Loucy (cell line): ENCODE measurements around the gene MAPT.

ENCODE experiments used
- EZH2phosphoT487 ChIP-seq: fragments of 200-600 bp; IDR thresholded peaks from 2 replicates; pipeline ENCODE4 v1.6.1; 2018; ENCODE audit warnings: antibody characterized with exemption, mild to moderate bottlenecking, moderate library complexity, borderline replicate concordance
- TF ChIP-seq, protein P1 (sequence below): fragments of 200-600 bp; sonication (generic); conservative IDR thresholded peaks from 2 replicates; pipeline ENCODE4 v1.5.1; 2014; ENCODE audit warnings: mild to moderate bottlenecking, antibody characterized with exemption, low read length

DNA sequence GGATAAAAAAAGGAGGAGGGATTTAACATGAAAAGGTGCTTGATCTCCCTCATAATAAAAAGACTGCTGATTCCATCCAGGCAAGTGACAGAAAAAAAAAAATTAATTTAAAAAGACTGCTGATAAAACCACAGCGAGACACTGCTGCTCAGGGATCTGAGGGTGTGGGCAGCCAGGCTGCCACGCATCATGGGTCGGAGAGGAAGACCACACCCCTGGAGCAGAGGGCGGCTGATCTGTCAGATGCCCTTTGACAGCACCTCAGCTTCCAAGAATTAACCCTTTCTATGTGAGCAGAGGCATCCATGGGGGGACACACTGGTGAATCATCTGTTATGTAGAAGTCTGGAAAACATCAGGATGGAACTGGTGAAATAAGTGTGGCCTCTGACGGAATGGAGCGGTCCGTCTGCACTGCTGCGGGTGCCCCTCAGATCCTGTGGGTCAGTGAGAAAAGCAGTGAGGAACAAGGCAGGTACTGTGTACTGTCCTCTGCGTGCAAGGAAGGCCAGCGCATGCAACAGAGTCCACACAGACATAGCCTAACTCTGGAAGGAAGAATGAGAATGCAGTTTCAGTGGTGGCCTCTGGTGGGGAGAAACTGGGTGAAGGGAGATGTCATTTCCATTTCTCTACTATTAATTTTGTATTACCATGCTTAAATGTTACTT is 19.8 kb downstream of the MAPT start:
- TF ChIP-seq, protein P1, sequence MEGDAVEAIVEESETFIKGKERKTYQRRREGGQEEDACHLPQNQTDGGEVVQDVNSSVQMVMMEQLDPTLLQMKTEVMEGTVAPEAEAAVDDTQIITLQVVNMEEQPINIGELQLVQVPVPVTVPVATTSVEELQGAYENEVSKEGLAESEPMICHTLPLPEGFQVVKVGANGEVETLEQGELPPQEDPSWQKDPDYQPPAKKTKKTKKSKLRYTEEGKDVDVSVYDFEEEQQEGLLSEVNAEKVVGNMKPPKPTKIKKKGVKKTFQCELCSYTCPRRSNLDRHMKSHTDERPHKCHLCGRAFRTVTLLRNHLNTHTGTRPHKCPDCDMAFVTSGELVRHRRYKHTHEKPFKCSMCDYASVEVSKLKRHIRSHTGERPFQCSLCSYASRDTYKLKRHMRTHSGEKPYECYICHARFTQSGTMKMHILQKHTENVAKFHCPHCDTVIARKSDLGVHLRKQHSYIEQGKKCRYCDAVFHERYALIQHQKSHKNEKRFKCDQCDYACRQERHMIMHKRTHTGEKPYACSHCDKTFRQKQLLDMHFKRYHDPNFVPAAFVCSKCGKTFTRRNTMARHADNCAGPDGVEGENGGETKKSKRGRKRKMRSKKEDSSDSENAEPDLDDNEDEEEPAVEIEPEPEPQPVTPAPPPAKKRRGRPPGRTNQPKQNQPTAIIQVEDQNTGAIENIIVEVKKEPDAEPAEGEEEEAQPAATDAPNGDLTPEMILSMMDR, result no peak
- TF ChIP-seq EZH2phosphoT487, result no peak
